Sigmoid colon (tissue), 7 donors: ENCODE measurements around the gene CFP. TPM values are rescaled to one million over a fixed set of nuclear protein-coding genes. Genes with fewer than 3 reads are reported as not detected.

Experiments
- DNase-seq: peaks from one replicate; pipeline ENCODE4 v3.0.0-alpha.2; 2019
- H3K27ac ChIP-seq, 4 donors: fragments of 200-600 bp; sonication (generic); one replicate each; pipeline ENCODE4 v1.5.1; 2016 to 2019; ENCODE audit warnings: mild to moderate bottlenecking in 1 of 4
- H3K27me3 ChIP-seq, 3 donors: fragments of 200-600 bp; sonication (generic); one replicate each; pipeline ENCODE4 v1.5.1; 2019; ENCODE audit warnings: mild to moderate bottlenecking in 1 of 3
- H3K36me3 ChIP-seq, 4 donors: fragments of 200-600 bp; sonication (generic); one replicate each; pipeline ENCODE4 v1.5.1; 2016 to 2019
- H3K4me1 ChIP-seq, 4 donors: fragments of 200-600 bp; sonication (generic); one replicate each; pipeline ENCODE4 v1.5.1; 2017 to 2019
- H3K4me3 ChIP-seq, 4 donors: fragments of 200-600 bp; sonication (generic); one replicate each; pipeline ENCODE4 v1.5.1; 2017 to 2019; ENCODE audit warnings: mild to moderate bottlenecking in 2 of 4, moderate library complexity in 1 of 4
- H3K9me3 ChIP-seq, 4 donors: fragments of 200-600 bp in 3 of 4; sonication (generic) in 3 of 4; one replicate each; pipeline versions ENCODE4 v1.5.1 to v1.6.1; 2013 to 2019
- EP300 ChIP-seq, 4 donors: sonication (generic); formaldehyde crosslinking; IDR thresholded peaks; one replicate each; pipeline ENCODE4 v1.6.1; 2017; ENCODE audit warnings: antibody characterized with exemption in 4 of 4
- POLR2A ChIP-seq, 2 donors: fragments of 450-650 bp; IDR thresholded peaks; one replicate each; pipeline ENCODE4 v1.6.1; 2016; ENCODE audit warnings: antibody characterized with exemption in 2 of 2, mild to moderate bottlenecking in 2 of 2, moderate library complexity in 2 of 2
- POLR2AphosphoS5 ChIP-seq, 4 donors: sonication (generic); formaldehyde crosslinking; IDR thresholded peaks; one replicate each; pipeline ENCODE4 v1.6.1; 2017; ENCODE audit warnings: antibody characterized with exemption in 4 of 4
- WGBS, 2 donors: extraction: QIAGEN DNeasy Blood & Tissue Kit; methylation state at CpG; one replicate each; pipeline ENCODE4 v1.1.7; 2013; 5-methylcytosine and 5-hydroxymethylcytosine counted together
- intact Hi-C: fragments of 100-400 bp; cut with DNase I; formaldehyde crosslinking; loops from one replicate; pipeline ENCODE4 v1.15.1; 2023
- polyA plus RNA-seq, 3 donors: library from polyadenylated mRNA; stranded (reverse); fragments of 200-250 nt; gene quantifications; one replicate each; pipeline ENCODE4 v1.2.3, GENCODE V29; 2013
- total RNA-seq, 4 donors: library from RNA; depleted of rRNA; stranded (reverse); fragments of >200 nt; gene quantifications; one replicate each; pipeline ENCODE4 v1.1.0, GENCODE V29; 2016
- TF ChIP-seq, protein P1 (sequence below), 4 experiments: fragments of 450-650 bp in 3 of 4; fragments of 200-600 bp in 1 of 4; IDR thresholded peaks; one replicate each; pipeline ENCODE4 v1.5.1; 2016 to 2019; ENCODE audit warnings: antibody characterized with exemption in 4 of 4, mild to moderate bottlenecking in 3 of 4, moderate library complexity in 2 of 4
- donor health status: healthy with polysubstance abuse.
- donor health status: Bipolar disorder and iron deficiency.
- donor health status: healthy.

Gene CFP
- total and polyA plus RNA-seq, 7 donors, result 3.0 to 14.3 (median 7.0) TPM

DNA sequence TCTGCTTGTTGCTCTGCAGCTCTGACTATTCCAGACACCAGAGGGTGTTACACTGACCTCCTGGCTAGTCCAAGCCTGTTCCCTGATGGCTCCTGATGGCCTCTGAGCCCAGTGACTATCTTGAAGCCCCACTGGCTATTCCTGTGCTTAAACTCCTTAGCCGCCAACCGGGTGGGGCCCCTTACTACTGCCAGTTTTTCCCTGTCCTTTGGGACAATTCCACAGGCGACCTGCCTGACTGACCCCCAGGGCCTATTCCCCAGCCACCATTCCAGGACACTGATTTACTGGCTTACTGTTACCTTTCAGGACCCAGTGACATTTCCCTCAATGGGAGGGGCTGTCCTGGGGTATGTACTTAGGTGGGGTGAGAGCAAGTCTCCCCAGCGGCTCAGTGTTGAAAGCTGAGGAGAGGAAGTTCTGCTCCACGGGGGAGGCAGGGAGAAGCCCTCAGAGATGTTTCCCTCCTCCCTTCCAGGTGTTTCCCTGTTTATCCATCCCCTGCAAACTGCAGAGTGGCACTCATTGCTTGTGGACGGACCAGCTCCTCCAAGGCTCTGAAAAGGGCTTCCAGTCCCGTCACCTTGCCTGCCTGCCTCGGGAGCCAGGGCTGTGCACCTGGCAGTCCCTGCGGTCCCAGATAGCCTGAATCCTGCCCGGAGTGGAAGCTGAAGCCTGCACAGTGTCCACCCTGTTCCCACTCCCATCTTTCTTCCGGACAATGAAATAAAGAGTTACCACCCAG is 43.5 kb downstream of the CFP start:
- TF ChIP-seq POLR2AphosphoS5 (IDR thresholded peaks at IDR 0.05) (no peak), EP300 (IDR thresholded peaks at IDR 0.05) (no peak), POLR2A (IDR thresholded peaks at IDR 0.05) (no peak)
- TF ChIP-seq, protein P1, sequence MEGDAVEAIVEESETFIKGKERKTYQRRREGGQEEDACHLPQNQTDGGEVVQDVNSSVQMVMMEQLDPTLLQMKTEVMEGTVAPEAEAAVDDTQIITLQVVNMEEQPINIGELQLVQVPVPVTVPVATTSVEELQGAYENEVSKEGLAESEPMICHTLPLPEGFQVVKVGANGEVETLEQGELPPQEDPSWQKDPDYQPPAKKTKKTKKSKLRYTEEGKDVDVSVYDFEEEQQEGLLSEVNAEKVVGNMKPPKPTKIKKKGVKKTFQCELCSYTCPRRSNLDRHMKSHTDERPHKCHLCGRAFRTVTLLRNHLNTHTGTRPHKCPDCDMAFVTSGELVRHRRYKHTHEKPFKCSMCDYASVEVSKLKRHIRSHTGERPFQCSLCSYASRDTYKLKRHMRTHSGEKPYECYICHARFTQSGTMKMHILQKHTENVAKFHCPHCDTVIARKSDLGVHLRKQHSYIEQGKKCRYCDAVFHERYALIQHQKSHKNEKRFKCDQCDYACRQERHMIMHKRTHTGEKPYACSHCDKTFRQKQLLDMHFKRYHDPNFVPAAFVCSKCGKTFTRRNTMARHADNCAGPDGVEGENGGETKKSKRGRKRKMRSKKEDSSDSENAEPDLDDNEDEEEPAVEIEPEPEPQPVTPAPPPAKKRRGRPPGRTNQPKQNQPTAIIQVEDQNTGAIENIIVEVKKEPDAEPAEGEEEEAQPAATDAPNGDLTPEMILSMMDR (IDR thresholded peaks at IDR 0.05), result no peak
- Histone ChIP-seq H3K4me1 (peaks cover 0 to 11% (median 4%) of the 10 kb centered on the region in 4 donors), H3K9me3 (no peaks in the 10 kb centered on the region), H3K27me3 (no peaks in the 10 kb centered on the region), H3K4me3 (no peak overlapping the region), H3K27ac (no peak overlapping the region), H3K36me3 (no peaks in the 10 kb centered on the region)
- intact Hi-C loops, result no loop called here
- WGBS, 2 donors, result 82 to 85% methylated on average over 11 of the region's 11 CpGs
- DNase-seq, result no peak

DNA sequence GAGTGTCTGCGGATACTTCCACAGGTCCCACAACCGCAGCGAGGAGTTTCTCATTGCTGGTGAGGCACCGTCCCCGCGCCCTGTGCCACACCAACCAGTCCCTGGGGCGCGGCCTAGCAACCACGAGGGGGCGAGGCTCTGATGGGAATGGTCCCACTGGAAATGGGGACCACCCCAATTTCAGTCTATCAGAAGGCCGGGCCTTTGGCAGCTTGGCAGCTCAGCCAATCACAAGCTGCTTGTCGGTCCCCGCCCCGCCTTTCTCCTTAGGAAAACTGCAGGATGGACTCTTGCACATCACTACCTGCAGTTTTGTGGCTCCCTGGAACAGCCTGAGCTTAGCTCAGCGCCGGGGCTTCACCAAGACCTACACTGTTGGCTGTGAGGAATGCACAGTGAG is 44.5 kb downstream of the CFP start:
- WGBS, 2 donors, result 82 to 88% methylated on average over 16 of the region's 16 CpGs
- Histone ChIP-seq H3K27me3 (no peaks in the 10 kb centered on the region), H3K4me3 (no peak overlapping the region), H3K9me3 (no peaks in the 10 kb centered on the region), H3K36me3 (no peaks in the 10 kb centered on the region), H3K27ac (no peak overlapping the region), H3K4me1 (peaks cover 0 to 11% (median 4%) of the 10 kb centered on the region in 4 donors)
- TF ChIP-seq POLR2A (IDR thresholded peaks at IDR 0.05), result no peak
- intact Hi-C loops, result no loop called here
- no peak for DNase-seq

DNA sequence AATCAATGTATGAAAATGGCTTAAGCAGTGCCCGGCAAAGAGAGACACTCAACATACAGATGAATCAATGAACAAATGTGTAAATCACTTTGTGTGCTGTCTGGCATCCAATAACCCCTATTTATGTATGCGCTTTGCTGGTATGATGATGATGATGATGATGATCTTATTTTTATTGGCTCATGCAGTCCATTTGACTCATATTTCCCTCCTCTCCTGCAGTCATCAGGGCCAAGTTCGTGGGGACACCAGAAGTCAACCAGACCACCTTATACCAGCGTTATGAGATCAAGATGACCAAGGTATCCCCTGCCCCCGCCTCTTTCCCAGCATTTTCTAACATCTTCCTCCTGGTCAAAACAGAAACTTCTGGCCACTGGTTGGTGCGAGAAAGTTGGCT is 45.0 kb downstream of the CFP start:
- TF ChIP-seq, protein P1 (IDR thresholded peaks at IDR 0.05), result no peak
- TF ChIP-seq EP300 (IDR thresholded peaks at IDR 0.05), result no peak
- TF ChIP-seq POLR2A (IDR thresholded peaks at IDR 0.05), result no peak
- TF ChIP-seq POLR2AphosphoS5 (IDR thresholded peaks at IDR 0.05), result no peak
- Histone ChIP-seq H3K4me3 (no peak overlapping the region), H3K36me3 (no peaks in the 10 kb centered on the region), H3K27ac (no peak overlapping the region), H3K4me1 (peaks cover 0 to 11% (median 4%) of the 10 kb centered on the region in 4 donors), H3K9me3 (no peaks in the 10 kb centered on the region), H3K27me3 (no peaks in the 10 kb centered on the region)
- intact Hi-C loops, result loop anchor here (5.0 kb wide), 1 partner anchor 68 kb away; the partner anchor contains the start of gene ELK1
- DNase-seq, result no peak
- 87 to 94% methylated on average over 6 of the region's 6 CpGs for WGBS, 2 donors

DNA sequence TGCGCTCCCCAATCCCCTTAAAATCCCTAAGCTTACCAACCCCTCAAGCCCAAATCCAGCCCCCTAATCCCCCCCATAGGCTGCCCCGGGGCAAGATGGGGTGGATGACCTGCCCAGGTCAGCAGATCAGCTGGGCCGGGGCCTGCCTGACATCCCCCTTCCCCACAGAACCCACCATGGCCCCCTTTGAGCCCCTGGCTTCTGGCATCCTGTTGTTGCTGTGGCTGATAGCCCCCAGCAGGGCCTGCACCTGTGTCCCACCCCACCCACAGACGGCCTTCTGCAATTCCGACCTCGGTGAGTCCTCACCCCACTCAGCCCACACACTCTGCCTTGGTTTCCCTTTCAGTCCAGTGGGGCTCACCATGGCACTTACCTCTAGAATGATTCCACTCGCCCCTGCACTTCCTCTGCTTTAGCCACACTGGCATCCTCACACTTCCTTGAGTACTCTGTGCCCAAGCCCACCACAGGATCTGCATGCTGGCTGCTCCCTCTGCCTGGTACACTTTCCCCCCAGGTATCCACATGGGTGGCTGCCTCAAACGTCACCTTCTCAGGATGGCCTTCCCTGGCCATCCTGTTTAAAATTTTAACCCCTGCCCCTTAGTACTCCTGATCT is 46.4 kb downstream of the CFP start:
- no peak for DNase-seq
- intact Hi-C loops, result loop anchor here (5.0 kb wide), 1 partner anchor 69 kb away; the partner anchor contains the start of gene ELK1
- Histone ChIP-seq H3K27ac (peak overlapping the region; percentile 82 to 86 (median 84)), H3K9me3 (no peaks in the 10 kb centered on the region), H3K36me3 (no peaks in the 10 kb centered on the region), H3K4me1 (peaks cover 0 to 11% (median 4%) of the 10 kb centered on the region in 4 donors), H3K27me3 (no peaks in the 10 kb centered on the region), H3K4me3 (peak overlapping the region in 3 of 4 donors; percentile 50 to 54 (median 54))
- WGBS, 2 donors, result 51 to 80% methylated on average over 8 of the region's 8 CpGs
- TF ChIP-seq POLR2A (IDR thresholded peaks at IDR 0.05), result no peak
- no peak for TF ChIP-seq POLR2AphosphoS5 (IDR thresholded peaks at IDR 0.05)
- TF ChIP-seq, protein P1 (IDR thresholded peaks at IDR 0.05), result no peak
- no peak for TF ChIP-seq EP300 (IDR thresholded peaks at IDR 0.05)
